ENCODE data around the gene SLC13A3.

Gene SLC13A3

GRCh38 chr20:46575937-46576461, 75.3 kb downstream of the SLC13A3 start:
- no peak for DNase-seq (ENCODE audit: low read depth)
- TF ChIP-seq CTCF (IDR thresholded peaks at IDR 0.05; ENCODE audit: insufficient read depth, low read depth, low read length, missing control alignments), result no peak
- no peak overlapping the region for H3K4me3 ChIP-seq (ENCODE audit: low read length)

GRCh38 chr20:46575394-46575793, 75.9 kb downstream of the SLC13A3 start:
- DNase-seq (ENCODE audit: low read depth), result no peak
- no peak for TF ChIP-seq CTCF (IDR thresholded peaks at IDR 0.05; ENCODE audit: insufficient read depth, low read depth, low read length, missing control alignments)
- no peak overlapping the region for H3K4me3 ChIP-seq (ENCODE audit: low read length)

- TF ChIP-seq CTCF (IDR thresholded peaks at IDR 0.05; ENCODE audit: insufficient read depth, low read depth, low read length, missing control alignments), result no peak
- no peak for DNase-seq (ENCODE audit: low read depth)
- no peak overlapping the region for H3K4me3 ChIP-seq (ENCODE audit: low read length)
These were observed 77.3 kb downstream of the SLC13A3 start for GRCh38 chr20:46573788-46574584.

GRCh38 chr20:46573234-46573633, 78.0 kb downstream of the SLC13A3 start:
- no peak overlapping the region for H3K4me3 ChIP-seq (ENCODE audit: low read length)
- TF ChIP-seq CTCF (IDR thresholded peaks at IDR 0.05; ENCODE audit: insufficient read depth, low read depth, low read length, missing control alignments), result no peak
- no peak for DNase-seq (ENCODE audit: low read depth)

GRCh38 chr20:46572790-46573189, 78.5 kb downstream of the SLC13A3 start:
- no peak for TF ChIP-seq CTCF (IDR thresholded peaks at IDR 0.05; ENCODE audit: insufficient read depth, low read depth, low read length, missing control alignments)
- H3K4me3 ChIP-seq (ENCODE audit: low read length), result no peak overlapping the region
- no peak for DNase-seq (ENCODE audit: low read depth)

- no peak for TF ChIP-seq CTCF (IDR thresholded peaks at IDR 0.05; ENCODE audit: insufficient read depth, low read depth, low read length, missing control alignments)
- H3K4me3 ChIP-seq (ENCODE audit: low read length), result no peak overlapping the region
- DNase-seq (ENCODE audit: low read depth), result no peak
These were observed 79.1 kb downstream of the SLC13A3 start for GRCh38 chr20:46572153-46572552.

GRCh38 chr20:46571418-46571817, 79.8 kb downstream of the SLC13A3 start:
- DNase-seq (ENCODE audit: low read depth), result no peak
- H3K4me3 ChIP-seq (ENCODE audit: low read length), result no peak overlapping the region
- TF ChIP-seq CTCF (IDR thresholded peaks at IDR 0.05; ENCODE audit: insufficient read depth, low read depth, low read length, missing control alignments), result no peak
